Renal cortical epithelial cell (primary cell): ENCODE data around the gene PCMTD2. TPM values are rescaled to one million over a fixed set of nuclear protein-coding genes. Genes with fewer than 3 reads are reported as not detected.

Source experiments
- DNase-seq: peaks from one replicate; pipeline ENCODE4 v3.0.0-alpha.2; 2011; ENCODE audit warnings: low read depth
- total RNA-seq: library from RNA; depleted of rRNA; stranded (reverse); fragments of >200 nt; gene quantifications from 2 replicates; pipeline ENCODE4 v1.2.3, GENCODE V29; 2014

Gene PCMTD2
- total RNA-seq, 1 donor from 2014 or later = 53.7 TPM

GRCh38 chr20:64256282-64256935 is 861 bp downstream of the PCMTD2 start:
- DNase-seq = peak; percentile 13

GRCh38 chr20:64257107-64257757 is 1.7 kb downstream of the PCMTD2 start:
- DNase-seq = no peak

- DNase-seq = no peak
These were observed 2.7 kb downstream of the PCMTD2 start for GRCh38 chr20:64258071-64258823.

GRCh38 chr20:64260239-64260638 is 4.7 kb downstream of the PCMTD2 start:
- no peak for DNase-seq

- peak; percentile 71 for DNase-seq
These were observed 5.6 kb downstream of the PCMTD2 start for GRCh38 chr20:64261138-64261537.

GRCh38 chr20:64264091-64264490 is 8.5 kb downstream of the PCMTD2 start:
- no peak for DNase-seq

- no peak for DNase-seq
These were observed 9.7 kb downstream of the PCMTD2 start for GRCh38 chr20:64265201-64265600.

GRCh38 chr20:64266988-64267387 is 11.4 kb downstream of the PCMTD2 start:
- DNase-seq = no peak

- DNase-seq = no peak
These were observed 12.6 kb downstream of the PCMTD2 start for GRCh38 chr20:64268174-64268573.

GRCh38 chr20:64269604-64270411 is 14.3 kb downstream of the PCMTD2 start:
- no peak for DNase-seq

GRCh38 chr20:64271636-64272035 is 16.1 kb downstream of the PCMTD2 start:
- DNase-seq = no peak

- DNase-seq = no peak
These were observed 17.6 kb downstream of the PCMTD2 start for GRCh38 chr20:64273109-64273508.

- no peak for DNase-seq
These were observed 21.3 kb downstream of the PCMTD2 start for GRCh38 chr20:64276817-64277216.

GRCh38 chr20:64277571-64278316 is 22.2 kb downstream of the PCMTD2 start:
- no peak for DNase-seq

- no peak for DNase-seq
These were observed 22.8 kb downstream of the PCMTD2 start for GRCh38 chr20:64278317-64278681.

GRCh38 chr20:64279826-64280459 is 24.4 kb downstream of the PCMTD2 start:
- DNase-seq = no peak

- DNase-seq = no peak
These were observed 24.9 kb downstream of the PCMTD2 start for GRCh38 chr20:64280460-64280843.

- no peak for DNase-seq
These were observed 28.1 kb downstream of the PCMTD2 start for GRCh38 chr20:64283646-64284045.

GRCh38 chr20:64285579-64286446 is 30.3 kb downstream of the PCMTD2 start:
- DNase-seq = peak; percentile 7
